ENCODE measurements around the gene NR6A1. TPM values are rescaled to one million over a fixed set of nuclear protein-coding genes. Genes with fewer than 3 reads are reported as not detected.
A peak's percentile ranks its signal among the peaks of the same experiment; 100 is the strongest.

Gene NR6A1
- polyA plus RNA-seq, 1 experiment = 0.25 TPM

DNA sequence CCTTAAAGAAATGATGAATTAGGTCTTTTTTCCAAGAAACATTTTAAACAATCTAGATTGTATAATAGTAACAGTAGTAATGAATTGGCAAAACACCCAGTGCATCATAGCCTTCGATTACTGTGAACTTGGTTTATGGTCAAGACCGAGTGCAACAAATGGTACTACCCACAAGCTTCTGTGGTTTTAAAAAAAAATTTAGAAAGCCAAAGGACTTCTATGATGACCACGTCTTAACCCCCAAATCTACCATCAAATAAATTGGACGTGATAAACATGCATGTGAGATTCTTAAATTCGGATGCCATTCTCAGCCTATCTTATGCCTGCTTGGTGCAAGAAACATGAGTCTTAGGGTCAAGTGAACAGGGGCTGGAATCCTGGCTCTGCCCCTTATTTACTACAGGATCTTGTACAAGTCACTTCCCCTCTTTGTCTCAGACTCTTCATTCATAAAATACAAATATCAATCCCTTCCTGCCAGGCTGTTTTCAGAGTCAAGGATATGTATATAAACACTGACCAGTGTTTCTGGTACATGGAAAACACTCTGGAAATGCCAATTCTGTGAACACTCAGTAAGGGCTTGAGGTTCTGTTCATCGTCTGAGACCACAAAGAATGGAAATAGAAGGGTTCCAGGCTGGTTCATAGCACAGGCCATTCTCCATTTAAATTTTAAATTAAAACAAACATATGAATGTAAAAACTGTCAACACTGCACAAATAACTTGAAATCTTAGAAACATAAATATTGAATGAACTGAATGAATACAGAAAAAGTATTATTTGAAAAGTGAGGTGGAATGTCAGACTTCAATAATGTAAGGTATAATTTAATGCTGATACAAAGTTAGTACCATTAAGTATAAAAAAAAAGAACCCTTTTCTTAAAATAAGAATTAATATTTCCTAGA, 107.8 kb downstream of the NR6A1 start:
- TF ChIP-seq, protein P1, sequence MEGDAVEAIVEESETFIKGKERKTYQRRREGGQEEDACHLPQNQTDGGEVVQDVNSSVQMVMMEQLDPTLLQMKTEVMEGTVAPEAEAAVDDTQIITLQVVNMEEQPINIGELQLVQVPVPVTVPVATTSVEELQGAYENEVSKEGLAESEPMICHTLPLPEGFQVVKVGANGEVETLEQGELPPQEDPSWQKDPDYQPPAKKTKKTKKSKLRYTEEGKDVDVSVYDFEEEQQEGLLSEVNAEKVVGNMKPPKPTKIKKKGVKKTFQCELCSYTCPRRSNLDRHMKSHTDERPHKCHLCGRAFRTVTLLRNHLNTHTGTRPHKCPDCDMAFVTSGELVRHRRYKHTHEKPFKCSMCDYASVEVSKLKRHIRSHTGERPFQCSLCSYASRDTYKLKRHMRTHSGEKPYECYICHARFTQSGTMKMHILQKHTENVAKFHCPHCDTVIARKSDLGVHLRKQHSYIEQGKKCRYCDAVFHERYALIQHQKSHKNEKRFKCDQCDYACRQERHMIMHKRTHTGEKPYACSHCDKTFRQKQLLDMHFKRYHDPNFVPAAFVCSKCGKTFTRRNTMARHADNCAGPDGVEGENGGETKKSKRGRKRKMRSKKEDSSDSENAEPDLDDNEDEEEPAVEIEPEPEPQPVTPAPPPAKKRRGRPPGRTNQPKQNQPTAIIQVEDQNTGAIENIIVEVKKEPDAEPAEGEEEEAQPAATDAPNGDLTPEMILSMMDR (IDR thresholded peaks at IDR 0.05; ENCODE audit: insufficient read depth, low read depth, low read length) = no peak
- H3K36me3 ChIP-seq (ENCODE audit: control insufficient read depth, insufficient read depth, low read length) = no peaks in the 10 kb centered on the region
- no peak overlapping the region for H3K4me3 ChIP-seq (ENCODE audit: low read depth, low read length)
- no peak for DNase-seq (ENCODE audit: low read depth)
- ChIA-PET POLR2A (no interaction called here), CTCF (interaction anchor here (1.1 to 5.5 kb wide), 4 partner anchors 46 to 189 kb away, joined by 3 to 30 read pairs (median 12); no protein-coding TSS in a partner anchor)
- H3K27me3 ChIP-seq (ENCODE audit: control insufficient read depth, insufficient read depth, low read length) = no peaks in the 10 kb centered on the region

DNA sequence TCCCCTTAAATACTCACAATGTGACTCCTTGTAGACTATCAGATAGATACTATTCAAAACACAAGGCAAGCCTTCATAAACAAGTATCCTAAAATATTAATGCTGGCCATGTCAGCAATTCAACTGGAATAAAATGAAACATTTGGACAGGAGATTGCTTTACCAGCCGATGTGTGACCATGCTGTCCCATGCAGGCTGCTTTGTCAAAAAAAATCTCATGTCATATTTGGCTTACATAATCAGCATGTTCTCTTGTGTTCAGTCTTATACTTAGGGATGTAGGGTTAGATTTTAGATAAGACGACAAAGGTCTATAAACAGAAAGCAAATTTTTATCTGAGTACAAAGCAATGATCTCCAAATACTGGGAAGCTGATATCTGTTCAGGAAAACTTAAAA, 108.5 kb downstream of the NR6A1 start:
- DNase-seq (ENCODE audit: low read depth) = no peak
- no peaks in the 10 kb centered on the region for H3K36me3 ChIP-seq (ENCODE audit: control insufficient read depth, insufficient read depth, low read length)
- no peak overlapping the region for H3K4me3 ChIP-seq (ENCODE audit: low read depth, low read length)
- ChIA-PET POLR2A (no interaction called here), CTCF (interaction anchor here (0.7 to 5.6 kb wide), 4 partner anchors 30 to 190 kb away, joined by 3 to 42 read pairs (median 16); no protein-coding TSS in a partner anchor)
- H3K27me3 ChIP-seq (ENCODE audit: control insufficient read depth, insufficient read depth, low read length) = no peaks in the 10 kb centered on the region
- TF ChIP-seq, protein P1 (IDR thresholded peaks at IDR 0.05; ENCODE audit: insufficient read depth, low read depth, low read length) = no peak

DNA sequence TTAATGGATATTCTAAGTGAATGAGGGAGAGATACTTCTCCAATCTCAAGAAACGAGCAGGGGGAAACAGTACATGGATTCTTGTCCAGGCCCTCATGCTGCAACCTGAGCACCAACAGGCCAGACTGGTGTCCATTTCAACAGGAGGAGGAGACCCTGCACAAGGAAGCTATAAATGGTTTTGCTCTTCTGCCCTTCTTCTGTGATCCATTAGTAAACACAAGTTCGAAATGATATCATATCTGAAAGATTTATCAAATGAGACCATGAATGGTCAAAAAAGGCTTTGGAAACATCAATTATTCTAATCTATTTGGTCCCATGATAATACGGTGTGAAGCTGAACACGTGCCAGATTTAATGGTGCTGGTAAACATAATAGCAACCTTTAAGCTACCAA, 109.8 kb downstream of the NR6A1 start:
- CTCF ChIA-PET = interaction anchor here (0.6 to 5.6 kb wide), 5 partner anchors 38 to 238 kb away, joined by 3 to 42 read pairs (median 4); no protein-coding TSS in a partner anchor
- Histone ChIP-seq H3K36me3 (ENCODE audit: control insufficient read depth, insufficient read depth, low read length) (no peaks in the 10 kb centered on the region), H3K4me3 (ENCODE audit: low read depth, low read length) (no peak overlapping the region), H3K27me3 (ENCODE audit: control insufficient read depth, insufficient read depth, low read length) (no peaks in the 10 kb centered on the region)
- DNase-seq (ENCODE audit: low read depth) = no peak
- TF ChIP-seq, protein P1 (IDR thresholded peaks at IDR 0.05; ENCODE audit: insufficient read depth, low read depth, low read length) = no peak
- POLR2A ChIA-PET = interaction anchor here (0.7 kb wide), 1 partner anchor 19 kb away, joined by 4 read pairs; no protein-coding TSS in a partner anchor

DNA sequence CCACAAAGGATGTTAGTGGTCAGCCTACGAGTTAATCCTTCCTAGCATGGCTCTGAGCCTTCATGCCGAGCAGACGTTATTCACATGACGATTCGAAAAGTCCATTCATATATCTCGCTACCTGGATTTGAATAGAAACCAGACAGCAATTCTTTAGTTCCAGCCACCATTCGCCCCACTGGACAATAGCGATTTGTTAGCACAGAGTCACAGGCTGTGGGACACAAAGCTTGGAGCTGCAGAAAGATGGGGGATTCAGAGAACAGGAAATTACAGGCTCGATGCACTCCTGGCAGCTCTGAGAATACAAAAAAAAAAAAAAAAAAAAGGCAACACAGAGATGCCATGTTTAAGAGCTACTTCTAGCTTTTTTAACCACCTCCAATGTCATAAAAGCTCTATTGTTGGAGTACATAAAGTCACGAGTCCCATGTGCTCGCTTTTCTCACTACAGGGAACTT, 110.7 kb downstream of the NR6A1 start:
- no peak for DNase-seq (ENCODE audit: low read depth)
- ChIA-PET POLR2A (interaction anchor here (0.6 to 1.8 kb wide), 3 partner anchors 18 to 201 kb away, joined by 3 to 5 read pairs (median 4); partner anchors contain the start of genes ARPC5L and RPL35), CTCF (interaction anchor here (1.1 to 5.6 kb wide), 4 partner anchors 37 to 52 kb away, joined by 3 to 42 read pairs (median 17); no protein-coding TSS in a partner anchor)
- H3K4me3 ChIP-seq (ENCODE audit: low read depth, low read length) = peak overlapping the region; percentile 50
- no peaks in the 10 kb centered on the region for H3K27me3 ChIP-seq (ENCODE audit: control insufficient read depth, insufficient read depth, low read length)
- H3K36me3 ChIP-seq (ENCODE audit: control insufficient read depth, insufficient read depth, low read length) = no peaks in the 10 kb centered on the region
- TF ChIP-seq, protein P1 (IDR thresholded peaks at IDR 0.05; ENCODE audit: insufficient read depth, low read depth, low read length) = no peak

DNA sequence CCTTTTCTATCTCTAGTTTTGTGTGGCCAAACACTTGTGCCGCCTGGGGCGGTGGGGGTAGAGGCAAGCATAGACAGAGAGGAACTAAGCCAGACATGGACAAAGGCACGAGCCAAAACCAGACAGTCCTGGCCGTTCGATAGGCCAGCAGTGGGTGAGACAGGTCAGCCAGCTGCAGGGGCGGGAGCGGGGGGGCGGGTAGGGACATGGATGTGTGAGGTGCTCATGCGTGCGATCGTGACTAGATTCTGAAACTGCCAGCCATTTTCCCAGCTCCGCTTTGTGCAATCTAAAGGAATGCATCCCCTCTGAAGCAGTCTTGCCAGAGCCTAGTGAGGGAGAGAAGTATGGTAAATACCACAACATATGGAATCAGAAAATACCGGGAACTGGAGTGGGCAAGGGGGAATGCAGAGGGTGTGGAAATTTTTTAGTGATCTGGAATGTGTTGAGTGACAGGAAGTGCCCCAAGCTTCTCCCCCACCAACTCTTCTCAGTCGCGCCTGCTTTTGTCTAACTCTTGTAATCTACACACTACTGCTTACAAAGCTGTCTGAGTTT, 111.9 kb downstream of the NR6A1 start:
- H3K4me3 ChIP-seq (ENCODE audit: low read depth, low read length) = peak overlapping the region; percentile 50
- CTCF ChIA-PET = interaction anchor here (0.6 to 5.6 kb wide), 4 partner anchors 42 to 125 kb away, joined by 4 to 42 read pairs (median 17); no protein-coding TSS in a partner anchor
- POLR2A ChIA-PET = interaction anchor here (0.6 to 1.8 kb wide), 4 partner anchors 27 to 84 kb away, joined by 3 to 5 read pairs (median 4); no protein-coding TSS in a partner anchor

More for the DNA sequence above, 111.9 kb downstream of the NR6A1 start:
- peak; percentile 93 for DNase-seq (ENCODE audit: low read depth)
- no peaks in the 10 kb centered on the region for H3K36me3 ChIP-seq (ENCODE audit: control insufficient read depth, insufficient read depth, low read length)
- H3K27me3 ChIP-seq (ENCODE audit: control insufficient read depth, insufficient read depth, low read length) = no peaks in the 10 kb centered on the region
- TF ChIP-seq, protein P1 (IDR thresholded peaks at IDR 0.05; ENCODE audit: insufficient read depth, low read depth, low read length) = no peak

All from BJ (cell line).